ENCODE results near the gene CELF2.

GRCh38 chr10:11180228-11180627, 162.6 kb downstream of the CELF2 start:
- TF ChIP-seq, protein P1, sequence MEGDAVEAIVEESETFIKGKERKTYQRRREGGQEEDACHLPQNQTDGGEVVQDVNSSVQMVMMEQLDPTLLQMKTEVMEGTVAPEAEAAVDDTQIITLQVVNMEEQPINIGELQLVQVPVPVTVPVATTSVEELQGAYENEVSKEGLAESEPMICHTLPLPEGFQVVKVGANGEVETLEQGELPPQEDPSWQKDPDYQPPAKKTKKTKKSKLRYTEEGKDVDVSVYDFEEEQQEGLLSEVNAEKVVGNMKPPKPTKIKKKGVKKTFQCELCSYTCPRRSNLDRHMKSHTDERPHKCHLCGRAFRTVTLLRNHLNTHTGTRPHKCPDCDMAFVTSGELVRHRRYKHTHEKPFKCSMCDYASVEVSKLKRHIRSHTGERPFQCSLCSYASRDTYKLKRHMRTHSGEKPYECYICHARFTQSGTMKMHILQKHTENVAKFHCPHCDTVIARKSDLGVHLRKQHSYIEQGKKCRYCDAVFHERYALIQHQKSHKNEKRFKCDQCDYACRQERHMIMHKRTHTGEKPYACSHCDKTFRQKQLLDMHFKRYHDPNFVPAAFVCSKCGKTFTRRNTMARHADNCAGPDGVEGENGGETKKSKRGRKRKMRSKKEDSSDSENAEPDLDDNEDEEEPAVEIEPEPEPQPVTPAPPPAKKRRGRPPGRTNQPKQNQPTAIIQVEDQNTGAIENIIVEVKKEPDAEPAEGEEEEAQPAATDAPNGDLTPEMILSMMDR (IDR thresholded peaks at IDR 0.05) = no peak
- no peak for TF ChIP-seq POLR2A (IDR thresholded peaks at IDR 0.05)

Data from vagina (tissue), 2 donors.